Measurements from ENCODE around the gene AEN.
"Not testable (repeated sequence)": the region's sequence is repeated elsewhere in the genome, so short reads cannot be mapped to it uniquely, and the experiment has no call there.

The AEN gene

DNA sequence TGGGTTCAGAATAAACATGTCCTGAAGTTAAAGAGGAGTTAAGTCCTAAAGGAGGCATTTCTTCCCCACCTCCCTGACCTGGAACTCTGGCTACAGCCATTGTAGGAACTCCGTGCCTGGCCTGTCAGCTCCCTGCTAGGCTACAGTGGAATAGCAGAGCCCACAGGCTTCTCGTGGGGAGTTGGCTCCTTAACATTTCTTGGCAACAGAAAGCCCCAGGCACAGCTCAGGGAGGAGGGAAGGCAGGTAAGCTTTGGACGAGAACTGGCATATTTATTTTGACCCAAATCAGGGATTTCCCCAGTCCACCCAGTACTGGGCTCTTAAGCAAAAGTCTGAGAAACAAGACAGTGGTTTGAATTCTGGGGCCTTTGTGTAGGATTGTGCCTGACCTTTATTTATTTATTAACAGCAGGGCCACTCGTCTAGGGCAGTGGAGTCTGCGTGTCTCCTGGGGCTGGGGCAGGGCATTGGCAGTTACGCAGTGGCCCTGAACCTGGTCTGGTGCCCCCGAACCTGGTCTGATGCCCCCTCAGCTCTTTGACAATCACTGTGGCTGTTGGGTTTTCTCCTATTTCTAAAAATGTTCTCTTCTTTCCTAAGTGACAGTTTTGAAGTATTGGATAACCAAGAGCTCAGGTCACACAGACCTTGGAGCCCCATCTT is 9.8 kb downstream of the AEN start:
- no peak for DNase-seq

DNA sequence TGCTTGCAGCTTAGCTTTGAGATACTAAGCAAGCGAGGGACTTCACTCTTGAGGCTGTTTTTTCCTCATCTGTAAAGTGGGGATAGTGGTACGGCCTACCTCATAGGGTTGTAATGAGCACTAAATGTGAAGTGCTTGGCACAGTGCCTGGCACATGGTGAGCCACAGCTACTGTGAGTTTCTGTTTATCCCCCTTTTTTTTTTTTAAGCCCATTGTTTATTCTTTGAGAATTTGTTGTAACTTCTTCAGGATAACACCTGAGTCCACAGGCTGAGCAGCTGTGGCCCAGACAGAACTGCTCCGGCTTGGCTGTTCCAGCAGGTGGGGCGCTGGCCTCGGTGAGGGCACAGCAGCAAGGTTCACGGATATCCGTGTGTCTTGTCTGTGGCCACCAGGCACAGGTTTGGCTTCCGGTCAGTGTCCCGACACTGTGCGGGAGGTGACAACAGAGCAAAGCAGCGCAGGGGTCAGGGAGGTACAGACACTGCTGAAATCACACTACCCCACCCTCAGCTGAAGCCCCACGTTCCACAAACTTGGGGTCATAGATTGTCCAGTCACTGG is 10.4 kb downstream of the AEN start:
- no peak for DNase-seq

DNA sequence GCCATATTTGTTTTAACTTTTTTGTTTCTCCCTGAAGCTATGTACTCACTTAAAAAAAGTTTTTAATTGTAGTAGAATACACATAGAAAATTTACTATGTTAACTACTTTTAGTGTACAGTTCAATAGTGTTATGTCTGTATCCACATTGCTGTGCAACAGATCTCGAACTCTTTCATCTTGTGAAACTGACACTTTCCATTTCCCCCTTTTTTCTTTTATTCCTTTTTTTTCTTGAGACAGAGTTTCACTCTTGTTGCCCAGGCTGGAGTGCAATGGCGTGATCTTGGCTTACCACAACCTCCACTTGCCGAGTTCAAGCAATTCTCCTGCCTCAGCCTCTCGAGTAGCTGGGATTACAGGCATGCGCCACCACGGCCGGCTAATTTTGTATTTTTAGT is 11.7 kb downstream of the AEN start:
- not testable (repeated sequence) for DNase-seq

DNA sequence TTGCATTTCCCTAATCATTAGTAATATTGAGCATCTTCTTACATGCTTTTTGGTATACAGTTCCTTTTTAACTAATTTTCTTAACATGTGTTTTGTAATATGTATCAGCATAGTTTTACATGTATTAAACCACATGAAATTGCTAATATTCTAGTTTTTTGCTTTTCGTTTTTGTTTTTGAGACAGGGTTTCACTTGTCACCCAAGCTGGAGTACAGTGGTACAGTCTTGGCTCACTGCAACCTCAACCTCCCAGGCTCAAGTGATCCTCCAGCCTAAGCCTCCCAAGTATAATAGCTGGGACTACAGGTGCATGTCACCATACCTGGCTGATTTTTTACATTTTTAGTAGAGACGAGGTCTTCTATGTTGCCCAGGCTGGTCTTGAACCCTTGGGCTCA is 13.3 kb downstream of the AEN start:
- DNase-seq: no peak

DNA sequence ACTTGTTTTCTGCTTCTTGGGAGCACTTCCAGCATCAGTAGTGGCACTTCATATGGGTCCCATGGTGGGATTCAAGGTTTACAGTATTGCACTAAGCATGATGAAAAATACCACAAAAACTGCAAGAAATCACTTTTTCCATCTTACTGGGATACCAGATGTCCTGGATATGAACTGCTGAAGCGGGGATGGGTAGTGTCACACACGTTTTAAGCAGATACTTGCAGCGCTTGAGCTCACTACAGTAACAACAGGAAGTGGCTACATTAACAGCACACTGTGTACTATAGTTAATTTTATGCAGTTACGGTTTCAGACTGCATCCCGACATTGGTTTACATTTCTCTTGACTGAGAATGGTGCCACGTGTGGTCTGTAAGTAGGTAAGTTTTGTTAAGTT is 14.2 kb downstream of the AEN start:
- no peak for DNase-seq

DNA sequence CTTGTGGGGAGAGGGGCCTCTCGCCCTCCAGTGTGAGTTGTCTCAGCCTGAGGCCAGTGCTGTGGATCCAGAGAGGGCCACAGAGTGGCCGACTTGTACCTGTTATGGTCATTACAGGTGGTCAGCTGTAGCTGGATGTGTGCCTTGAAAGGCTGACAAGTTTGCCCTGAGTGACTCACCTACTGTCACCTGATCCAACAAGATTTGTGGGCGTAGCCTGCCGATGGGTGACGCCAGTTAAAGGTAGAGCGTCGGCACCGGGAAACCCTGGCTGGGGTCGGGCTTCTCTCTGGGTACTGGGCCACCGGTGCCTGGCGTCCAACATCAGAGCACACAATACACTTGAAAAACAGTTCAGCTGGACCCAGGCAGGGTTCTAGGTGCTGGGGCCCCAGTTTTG is 14.9 kb downstream of the AEN start:
- DNase-seq: no peak

DNA sequence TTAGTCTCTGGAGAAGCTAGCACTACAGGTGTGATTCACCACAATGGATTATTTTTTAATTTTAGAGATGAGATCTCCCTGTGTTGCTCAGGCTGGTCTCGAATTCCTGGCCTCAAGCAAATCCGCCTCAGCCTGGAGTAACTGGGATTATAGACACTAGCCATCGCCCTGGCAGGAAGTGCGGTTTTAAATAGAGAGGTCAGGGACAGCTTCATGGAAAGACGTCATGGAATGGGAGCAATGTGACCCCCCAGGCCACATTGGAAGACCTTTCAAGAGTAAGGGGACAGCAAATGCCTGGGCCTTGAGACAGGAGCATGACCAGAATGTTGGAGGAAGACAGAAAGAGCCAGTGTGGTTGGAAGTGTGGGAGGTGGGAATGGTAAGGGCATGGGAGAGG is 15.5 kb downstream of the AEN start:
- DNase-seq: no peak

DNA sequence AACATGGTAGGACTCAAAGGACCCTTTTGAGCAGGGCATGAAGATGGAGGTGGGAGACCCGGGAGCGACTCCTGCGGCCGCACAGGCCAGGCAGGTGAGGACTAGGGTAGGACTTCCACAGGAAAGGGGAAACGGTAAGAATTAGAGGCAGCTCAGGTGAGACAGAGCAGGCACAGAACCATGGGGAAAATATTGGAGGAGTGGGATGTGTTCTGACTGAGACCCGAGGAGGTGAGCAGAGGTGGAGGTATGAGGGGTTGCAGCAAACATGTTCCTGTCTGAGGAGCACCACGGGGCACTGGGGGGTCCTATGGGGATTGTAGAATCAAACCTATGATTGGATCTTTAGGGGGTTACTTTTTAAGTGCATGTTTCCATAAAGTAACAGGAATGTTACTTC is 16.3 kb downstream of the AEN start:
- no peak for DNase-seq

DNA sequence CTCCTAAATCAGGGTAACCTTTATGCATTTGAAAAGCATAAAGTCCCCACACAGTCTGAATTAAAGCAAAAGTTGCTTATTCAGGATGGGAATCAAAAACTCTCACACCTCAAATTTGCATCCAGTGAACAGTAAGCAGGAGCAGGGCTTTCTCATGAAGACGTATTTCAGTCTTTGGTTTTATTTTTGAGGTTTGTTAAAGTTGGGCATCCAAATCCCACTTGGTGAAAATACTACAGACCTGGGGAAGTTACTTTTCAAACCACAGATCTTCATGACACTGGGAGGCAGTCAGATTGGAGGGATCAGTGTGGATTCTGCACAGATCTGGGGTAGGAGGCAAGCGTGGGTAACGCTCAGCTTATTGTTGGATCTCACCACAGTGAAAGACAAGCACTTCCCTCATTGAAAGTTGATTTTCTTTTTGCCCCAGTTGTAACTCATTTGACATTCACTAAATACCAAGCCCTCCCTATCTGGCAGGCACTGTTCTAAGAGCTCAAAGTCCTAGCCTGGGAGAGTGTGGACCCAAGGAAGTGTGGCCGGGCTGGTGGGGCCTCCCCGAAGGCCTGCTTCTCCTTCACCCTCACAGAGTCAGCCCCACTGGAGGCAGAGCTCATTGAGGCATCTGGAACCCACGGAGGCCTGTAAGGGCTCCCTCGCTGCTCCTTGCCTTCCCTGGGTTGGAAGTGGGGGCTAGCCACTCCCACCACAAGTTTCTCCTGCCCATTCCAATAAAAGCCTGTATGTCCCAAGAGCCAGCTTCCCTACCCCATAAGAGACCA is 16.9 kb downstream of the AEN start:
- no peak for DNase-seq

DNA sequence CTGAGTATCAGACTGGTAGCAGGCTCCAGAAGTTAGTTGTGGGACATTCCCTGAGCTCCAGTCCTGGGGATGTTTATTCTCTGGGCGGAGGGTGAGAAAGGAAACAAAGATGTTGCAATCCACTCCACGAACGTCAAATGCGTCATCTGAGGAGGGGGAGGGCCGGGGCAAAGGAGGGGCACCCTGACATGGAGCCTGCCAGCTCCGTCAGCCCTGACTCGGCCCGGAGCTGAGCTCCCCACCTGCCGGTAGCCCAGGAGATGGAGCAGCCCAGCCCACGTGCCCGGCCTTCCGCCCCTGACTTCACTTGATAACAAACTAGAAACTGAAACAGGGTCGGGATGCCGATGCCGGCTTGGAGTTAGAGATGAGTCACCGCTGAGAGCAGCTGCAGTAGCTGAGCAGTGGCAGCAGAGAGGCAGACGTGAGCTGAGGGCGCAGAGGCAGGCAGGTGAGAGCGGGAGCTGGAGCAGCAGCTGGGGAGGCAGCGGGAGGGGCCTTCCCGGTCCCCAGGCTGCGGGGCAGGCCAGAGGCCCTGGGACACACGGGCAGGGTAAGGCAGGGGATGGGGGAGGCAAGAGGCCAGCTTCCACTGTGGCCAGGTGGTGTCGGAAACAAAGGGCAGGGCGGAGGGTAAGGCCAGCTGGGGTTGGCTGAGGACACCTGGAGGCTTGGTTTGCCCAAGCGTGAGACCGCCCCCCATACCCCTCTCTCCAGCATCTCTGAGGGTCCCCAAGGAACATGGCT is 17.7 kb downstream of the AEN start, which contains the start of gene ISG20:
Gene ISG20, plus strand, starts transcription at position 391 of the 747 bp plus-strand sequence. Its CDS starts 351 bp downstream, at position 742.
- peak in 48 of 51 donors; percentile 13 to 91 (median 63) for DNase-seq

DNA sequence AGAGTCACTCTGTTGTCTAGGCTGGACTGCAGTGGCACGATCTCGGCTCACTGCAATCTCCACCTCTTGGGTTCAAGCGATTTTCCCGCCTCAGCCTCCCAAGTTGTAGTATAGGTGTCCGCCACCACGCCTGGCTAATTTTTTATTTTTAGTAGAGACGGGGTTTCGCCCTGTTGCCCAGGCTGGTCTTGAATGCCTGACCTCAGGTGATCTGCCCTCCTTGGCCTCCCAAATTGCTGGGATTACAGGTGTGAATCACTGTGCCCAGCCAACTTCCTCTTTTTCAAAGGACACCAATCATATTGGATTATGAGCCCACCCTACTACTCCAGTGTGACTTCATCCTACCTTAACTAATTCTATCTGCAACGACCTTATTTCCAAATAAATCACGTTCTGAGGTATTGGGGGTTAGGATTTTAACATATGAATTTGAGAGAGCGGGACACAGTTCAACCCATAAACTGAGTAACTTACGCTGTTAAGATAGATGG is 20.9 kb downstream of the AEN start:
- DNase-seq: no peak

DNA sequence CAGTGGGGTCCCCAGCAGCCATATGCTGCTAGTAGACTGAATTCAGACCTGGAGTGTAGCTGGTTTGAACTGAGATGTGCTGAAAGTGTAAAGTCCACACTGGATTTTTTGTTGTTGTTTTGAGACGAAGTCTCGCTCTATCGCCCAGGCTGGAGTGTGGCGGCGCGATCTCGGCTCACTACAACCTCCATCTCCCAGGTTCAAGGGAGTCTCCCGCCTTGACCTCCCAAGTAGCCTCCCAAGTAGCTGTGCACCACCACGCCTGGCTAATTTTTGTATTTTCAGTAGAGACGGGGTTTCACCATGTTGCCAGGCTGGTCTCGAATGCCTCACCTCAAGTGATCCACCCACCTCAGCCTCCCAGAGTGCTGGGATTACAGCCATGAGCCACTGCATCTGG is 21.4 kb downstream of the AEN start:
- not testable (repeated sequence) for DNase-seq

DNA sequence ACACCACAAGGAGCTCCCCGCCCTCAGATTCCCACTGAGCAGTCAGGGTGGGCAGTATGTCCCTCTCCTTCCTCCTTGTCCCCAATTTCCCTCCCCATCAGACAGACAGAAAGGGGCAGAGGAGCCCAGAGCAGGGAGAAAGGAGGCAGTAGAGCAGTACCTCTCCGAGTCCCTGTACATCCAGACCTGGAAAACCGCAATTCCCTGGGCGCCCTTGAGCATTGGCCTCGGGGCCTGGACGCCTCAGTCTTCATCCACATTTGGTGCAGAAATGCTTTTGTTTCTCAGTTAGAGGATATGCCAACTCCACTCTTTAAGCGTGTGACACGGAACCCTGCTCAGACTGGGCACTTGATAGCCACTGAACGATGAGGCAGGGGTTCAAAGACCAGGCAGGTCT is 23.6 kb downstream of the AEN start:
- no peak for DNase-seq

DNA sequence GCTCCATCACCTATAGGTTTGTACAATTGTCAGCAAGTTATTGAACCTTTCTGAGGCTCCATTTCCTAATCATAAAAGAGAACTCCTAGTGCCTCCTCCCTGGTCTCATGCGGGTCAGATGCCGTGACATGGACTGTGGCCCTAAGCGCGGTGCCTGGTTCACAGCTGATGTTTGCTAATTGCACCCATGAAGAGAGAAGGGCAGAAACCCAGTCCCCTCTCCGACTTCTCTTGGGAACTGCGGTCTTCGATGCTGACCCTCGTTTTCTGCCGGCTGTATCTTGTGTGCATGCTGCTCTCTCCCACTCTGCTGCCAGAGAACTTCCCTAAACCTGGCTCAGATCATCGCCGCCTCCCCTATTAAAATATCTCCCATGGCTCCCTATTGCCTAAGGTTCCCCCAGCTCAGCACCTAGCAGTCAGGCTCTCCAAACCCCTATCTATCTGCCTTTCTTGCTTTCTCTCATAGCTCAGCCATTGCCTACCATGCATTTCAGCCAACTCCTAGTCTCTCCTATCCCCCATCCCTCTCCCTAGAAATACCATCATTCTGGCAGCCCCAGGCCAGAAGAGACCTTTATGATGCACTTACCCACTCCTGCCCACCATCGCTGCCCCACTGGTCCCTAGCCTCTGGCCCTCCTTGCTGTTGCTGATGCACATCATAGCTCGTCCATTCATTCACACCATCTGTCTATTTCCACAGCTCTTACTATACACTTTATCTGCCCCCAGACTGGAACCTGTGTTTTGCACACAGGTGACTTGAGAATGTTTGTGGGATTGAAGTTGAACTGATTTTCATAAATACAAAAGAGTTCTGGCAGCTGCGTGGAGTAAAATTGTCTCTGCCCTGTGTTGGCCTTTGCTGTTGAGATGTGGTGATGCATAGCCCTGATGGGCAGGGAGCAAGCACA is 24.3 kb downstream of the AEN start:
- DNase-seq: no peak

DNA sequence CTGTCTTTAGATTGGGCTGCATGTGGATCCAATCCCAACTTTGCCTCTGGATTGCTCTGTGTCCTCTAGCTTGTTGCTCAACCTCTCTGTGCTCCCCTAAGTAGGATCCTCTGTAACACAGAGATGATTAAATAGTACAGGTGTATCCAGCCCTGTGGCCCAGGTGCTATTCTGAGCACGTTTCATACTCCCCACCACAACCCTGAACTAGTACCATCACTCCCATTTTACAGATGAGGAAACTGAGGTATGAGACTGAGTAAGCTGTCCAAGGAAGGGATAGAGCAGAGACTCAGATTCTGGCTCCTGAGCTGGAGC is 24.9 kb downstream of the AEN start:
- no peak for DNase-seq

DNA sequence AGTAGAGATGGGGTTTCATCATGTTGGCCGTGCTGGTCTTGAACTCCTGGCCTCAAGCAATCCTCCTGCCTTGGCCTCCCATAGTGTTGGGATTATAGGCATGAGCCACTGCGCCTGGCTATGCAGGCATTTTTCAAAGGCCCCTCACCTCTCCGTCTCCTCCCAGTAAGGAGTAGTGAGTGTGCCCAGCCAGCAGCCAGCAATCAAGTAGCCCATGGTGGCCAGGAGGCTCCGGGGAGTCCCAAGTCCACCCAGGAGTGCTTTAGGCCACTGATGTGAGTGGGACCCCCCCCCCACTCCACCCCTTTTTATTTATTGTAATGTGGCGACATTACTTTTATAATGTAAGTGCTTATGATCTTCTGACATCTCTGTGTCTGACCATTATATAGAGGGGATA is 25.8 kb downstream of the AEN start:
- DNase-seq: no peak

DNA sequence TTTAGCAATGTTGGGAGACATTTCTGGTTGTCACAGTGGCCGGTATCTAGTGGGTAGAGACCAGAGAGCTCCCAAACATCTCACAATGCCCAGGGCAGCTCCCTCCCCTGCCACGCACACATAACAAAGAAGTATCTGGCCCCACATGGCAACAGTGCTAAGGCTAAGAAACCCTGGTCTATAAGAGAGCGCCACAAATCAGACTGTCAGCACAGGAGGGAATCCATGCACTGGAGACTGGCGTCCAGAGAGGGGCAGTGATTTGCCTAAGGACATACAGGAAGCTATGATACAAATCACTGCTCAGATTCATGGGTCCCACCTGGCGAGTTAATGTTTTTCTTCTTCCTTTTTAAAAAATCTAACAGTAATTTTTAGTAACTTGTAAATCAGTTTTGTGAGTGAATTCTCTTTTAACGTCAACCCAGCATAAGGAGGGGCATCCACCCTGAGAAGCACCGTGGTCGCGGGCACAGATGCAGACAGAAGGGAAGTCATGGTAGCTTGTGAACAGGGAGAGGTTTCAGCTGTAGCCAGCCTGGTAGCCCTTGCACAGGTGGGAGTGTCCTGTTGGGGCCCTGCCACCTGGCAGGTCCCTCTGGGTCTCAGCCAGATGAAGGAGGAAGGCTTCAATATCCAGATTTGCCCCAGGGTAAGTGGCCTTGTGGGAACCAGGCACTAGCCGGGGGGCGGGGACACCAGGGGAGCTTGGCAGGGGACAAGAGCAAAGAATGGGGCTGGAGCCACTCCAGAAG is 26.4 kb downstream of the AEN start:
- DNase-seq: no peak

DNA sequence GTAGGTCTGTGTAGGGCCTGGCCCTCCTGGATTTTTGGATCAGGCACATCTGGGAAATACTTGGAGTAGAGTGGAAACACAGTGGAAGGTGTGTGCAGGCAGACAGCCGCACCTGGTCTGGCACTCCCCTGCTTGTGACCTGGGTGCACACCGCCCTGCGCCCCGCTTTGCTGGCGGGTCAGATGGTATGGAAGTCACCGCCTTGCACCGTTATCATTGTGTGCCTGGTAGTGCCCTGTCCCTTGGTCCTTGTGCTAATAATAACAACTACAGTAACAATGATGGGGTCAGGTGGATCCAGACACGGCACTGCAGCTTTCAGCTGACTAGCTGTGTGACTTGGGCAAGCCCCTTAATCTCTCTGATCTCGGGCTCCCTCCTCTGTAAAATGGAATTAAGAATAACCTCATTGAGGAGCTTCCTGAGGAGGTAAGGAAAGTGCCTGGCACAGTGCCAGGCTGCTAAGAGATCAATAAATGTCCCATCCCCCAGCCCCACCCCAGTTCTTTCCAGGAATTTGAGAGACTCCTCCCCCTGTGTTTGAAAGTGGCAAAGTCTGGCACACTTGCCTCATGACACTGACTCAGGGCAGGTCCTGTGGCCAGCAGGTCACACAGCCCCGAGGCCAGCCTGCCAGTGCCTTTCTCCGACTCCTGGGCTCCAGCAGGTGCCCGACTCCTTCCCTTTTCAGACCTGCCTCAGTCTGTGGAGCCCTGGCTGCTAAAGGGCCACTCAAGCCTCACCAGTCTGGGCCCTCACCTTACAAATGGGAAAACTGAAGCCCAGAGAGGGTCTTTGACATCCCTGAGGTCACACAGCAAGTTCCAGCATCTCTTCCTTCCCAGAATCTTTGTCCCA is 27.4 kb downstream of the AEN start:
- peak in 9 of 51 donors; percentile 21 to 59 (median 30) for DNase-seq

DNA sequence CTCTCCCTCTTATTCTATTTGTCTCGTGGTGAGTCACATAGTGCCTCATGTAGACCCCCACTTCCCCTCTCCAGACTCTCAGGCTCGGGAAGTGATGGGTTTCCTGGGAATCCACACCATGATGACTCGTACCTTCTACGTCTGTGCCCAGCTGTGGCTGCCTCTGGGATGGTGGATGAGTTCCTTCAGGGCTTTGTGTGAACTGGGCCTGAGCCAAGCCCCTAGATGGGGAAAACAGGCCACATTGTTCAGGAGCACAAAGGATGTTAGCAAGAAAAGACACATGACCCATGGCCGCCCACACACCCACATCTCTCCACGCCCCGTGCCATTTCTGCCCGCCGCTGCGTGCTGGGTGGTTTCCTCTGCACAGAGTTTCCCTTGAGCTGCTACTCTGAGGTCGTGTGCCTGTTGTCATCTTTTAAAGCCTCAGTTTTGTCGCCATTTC is 28.2 kb downstream of the AEN start:
- peak in 44 of 51 donors; percentile 18 to 88 (median 70) for DNase-seq

Data from hypothalamus (tissue), 51 donors.